HEK293 (cell line): ENCODE data around the gene CEP295NL.
A peak's percentile ranks its signal among the peaks of the same experiment; 100 is the strongest.

Source experiments
- CTCF ChIA-PET: fragments of 350-600 bp; formaldehyde crosslinking; extraction: SDS; loops from one replicate; lab custom pipeline; 2021; ENCODE audit warnings: antibody characterized with exemption; lab: Yijun Ruan, JAX
- POLR2A ChIA-PET: fragments of 300-600 bp; formaldehyde crosslinking; extraction: SDS; loops from one replicate; lab custom pipeline; 2020; ENCODE audit warnings: antibody characterized with exemption, inconsistent platforms; lab: Yijun Ruan, JAX
- H3K27ac ChIP-seq: fragments of 200-500 bp; sonication (Bioruptor generic); 2 replicates; pipeline ENCODE4 v1.5.1; 2014; ENCODE audit warnings: low read depth, low read length, control low read depth, inconsistent platforms; ENCODE audit errors: extremely low read depth
- H3K36me3 ChIP-seq, 2 experiments: fragments of 200-500 bp in 1 of 2; sonication (Bioruptor generic) in 1 of 2; 1 replicate in 1 of 2; 2 replicates in 1 of 2; pipeline ENCODE4 v1.5.1; 2014 to 2017; ENCODE audit warnings: inconsistent platforms in 2 of 2, low read length in 2 of 2; ENCODE audit not compliant: control insufficient read depth in 2 of 2, insufficient read depth in 1 of 2
- H3K4me1 ChIP-seq: fragments of 200-500 bp; sonication (Bioruptor generic); 2 replicates; pipeline ENCODE4 v1.5.1; 2014; ENCODE audit warnings: mild to moderate bottlenecking, low read length, inconsistent platforms; ENCODE audit not compliant: control insufficient read depth, insufficient read depth
- H3K4me3 ChIP-seq: 2 replicates; pipeline ENCODE4 v1.5.1; 2011; ENCODE audit warnings: low read depth, mild to moderate bottlenecking, control low read depth, low read length, moderate library complexity
- H3K9me3 ChIP-seq: fragments of 200-500 bp; sonication (Bioruptor generic); 2 replicates; pipeline ENCODE4 v1.5.1; 2014; ENCODE audit warnings: low read depth, low read length, inconsistent platforms; ENCODE audit not compliant: control insufficient read depth, insufficient read depth
- BCL11B ChIP-seq: fragments of 450-650 bp; formaldehyde crosslinking; IDR thresholded peaks from 2 replicates; pipeline ENCODE4 v1.5.1; 2016; ENCODE audit warnings: low read depth, missing biosample characterization, missing genetic modification characterization
- GLIS1 ChIP-seq: fragments of 450-650 bp; formaldehyde crosslinking; IDR thresholded peaks from 2 replicates; pipeline ENCODE4 v1.5.1; 2016; ENCODE audit warnings: missing biosample characterization, missing genetic modification characterization
- GLIS2 ChIP-seq: fragments of 450-650 bp; formaldehyde crosslinking; IDR thresholded peaks from 2 replicates; pipeline ENCODE4 v1.5.1; 2016; ENCODE audit warnings: missing biosample characterization, missing genetic modification characterization
- KLF7 ChIP-seq: fragments of 450-650 bp; formaldehyde crosslinking; IDR thresholded peaks from 2 replicates; pipeline ENCODE4 v1.5.1; 2016; ENCODE audit warnings: missing biosample characterization, missing genetic modification characterization, borderline replicate concordance
- KLF9 ChIP-seq: fragments of 450-650 bp; formaldehyde crosslinking; IDR thresholded peaks from 2 replicates; pipeline ENCODE4 v1.5.1; 2016; ENCODE audit warnings: missing biosample characterization, missing genetic modification characterization, low read depth
- SCRT2 ChIP-seq: fragments of 450-650 bp; formaldehyde crosslinking; IDR thresholded peaks from 2 replicates; pipeline ENCODE4 v1.5.1; 2016; ENCODE audit warnings: missing biosample characterization, missing genetic modification characterization
- SP2 ChIP-seq: fragments of 450-650 bp; formaldehyde crosslinking; IDR thresholded peaks from 2 replicates; pipeline ENCODE4 v1.5.1; 2016; ENCODE audit warnings: missing biosample characterization, missing genetic modification characterization
- ZBTB44 ChIP-seq: fragments of 450-650 bp; IDR thresholded peaks from 2 replicates; pipeline ENCODE4 v1.5.1; 2018; ENCODE audit warnings: missing biosample characterization, mild to moderate bottlenecking, missing genetic modification characterization
- ZFHX2 ChIP-seq: fragments of 450-650 bp; formaldehyde crosslinking; conservative IDR thresholded peaks from 2 replicates; pipeline ENCODE4 v1.5.1; 2016; ENCODE audit warnings: missing biosample characterization, missing genetic modification characterization
- ZNF175 ChIP-seq: fragments of 450-650 bp; formaldehyde crosslinking; IDR thresholded peaks from 2 replicates; pipeline ENCODE4 v1.5.1; 2016; ENCODE audit warnings: missing biosample characterization, missing genetic modification characterization
- ZNF202 ChIP-seq: fragments of 450-650 bp; formaldehyde crosslinking; IDR thresholded peaks from 2 replicates; pipeline ENCODE4 v1.5.1; 2016; ENCODE audit warnings: missing biosample characterization, missing genetic modification characterization, borderline replicate concordance
- ZNF335 ChIP-seq: fragments of 450-650 bp; formaldehyde crosslinking; conservative IDR thresholded peaks from 2 replicates; pipeline ENCODE4 v1.5.1; 2016; ENCODE audit warnings: missing biosample characterization, missing genetic modification characterization
- ZNF366 ChIP-seq: fragments of 450-650 bp; formaldehyde crosslinking; conservative IDR thresholded peaks from 2 replicates; pipeline ENCODE4 v1.5.1; 2016; ENCODE audit warnings: missing biosample characterization, missing genetic modification characterization
- ZNF391 ChIP-seq: fragments of 450-650 bp; formaldehyde crosslinking; IDR thresholded peaks from 2 replicates; pipeline ENCODE4 v1.5.1; 2016; ENCODE audit warnings: low read depth, missing biosample characterization, missing genetic modification characterization, borderline replicate concordance
- ZNF514 ChIP-seq: fragments of 450-650 bp; formaldehyde crosslinking; IDR thresholded peaks from 2 replicates; pipeline ENCODE4 v1.5.1; 2016; ENCODE audit warnings: missing biosample characterization, missing genetic modification characterization
- ZNF548 ChIP-seq: fragments of 450-650 bp; formaldehyde crosslinking; IDR thresholded peaks from 2 replicates; pipeline ENCODE4 v1.5.1; 2016; ENCODE audit warnings: missing biosample characterization, missing genetic modification characterization
- ZNF596 ChIP-seq: fragments of 450-650 bp; IDR thresholded peaks from 2 replicates; pipeline ENCODE4 v1.5.0; 2018; ENCODE audit warnings: missing biosample characterization, mild to moderate bottlenecking, missing genetic modification characterization, moderate library complexity
- ZNF600 ChIP-seq: fragments of 450-650 bp; formaldehyde crosslinking; IDR thresholded peaks from 2 replicates; pipeline ENCODE4 v1.5.1; 2016; ENCODE audit warnings: missing biosample characterization, missing genetic modification characterization
- ZSCAN30 ChIP-seq: fragments of 450-650 bp; IDR thresholded peaks from 2 replicates; pipeline ENCODE4 v1.5.1; 2018; ENCODE audit warnings: missing biosample characterization, mild to moderate bottlenecking, missing genetic modification characterization, moderate library complexity
- TF ChIP-seq, protein P1 (sequence below): fragments of 450-650 bp; formaldehyde crosslinking; IDR thresholded peaks from 2 replicates; pipeline ENCODE4 v1.5.1; 2016; ENCODE audit warnings: missing biosample characterization, missing genetic modification characterization
- TF ChIP-seq, protein P2 (sequence below): fragments of 450-650 bp; formaldehyde crosslinking; IDR thresholded peaks from 2 replicates; pipeline ENCODE4 v1.5.1; 2016; ENCODE audit warnings: missing biosample characterization, missing genetic modification characterization
- TF ChIP-seq, protein P3 (sequence below): fragments of 450-650 bp; formaldehyde crosslinking; IDR thresholded peaks from 2 replicates; pipeline ENCODE4 v1.5.1; 2016; ENCODE audit warnings: missing biosample characterization, missing genetic modification characterization

Gene CEP295NL

DNA sequence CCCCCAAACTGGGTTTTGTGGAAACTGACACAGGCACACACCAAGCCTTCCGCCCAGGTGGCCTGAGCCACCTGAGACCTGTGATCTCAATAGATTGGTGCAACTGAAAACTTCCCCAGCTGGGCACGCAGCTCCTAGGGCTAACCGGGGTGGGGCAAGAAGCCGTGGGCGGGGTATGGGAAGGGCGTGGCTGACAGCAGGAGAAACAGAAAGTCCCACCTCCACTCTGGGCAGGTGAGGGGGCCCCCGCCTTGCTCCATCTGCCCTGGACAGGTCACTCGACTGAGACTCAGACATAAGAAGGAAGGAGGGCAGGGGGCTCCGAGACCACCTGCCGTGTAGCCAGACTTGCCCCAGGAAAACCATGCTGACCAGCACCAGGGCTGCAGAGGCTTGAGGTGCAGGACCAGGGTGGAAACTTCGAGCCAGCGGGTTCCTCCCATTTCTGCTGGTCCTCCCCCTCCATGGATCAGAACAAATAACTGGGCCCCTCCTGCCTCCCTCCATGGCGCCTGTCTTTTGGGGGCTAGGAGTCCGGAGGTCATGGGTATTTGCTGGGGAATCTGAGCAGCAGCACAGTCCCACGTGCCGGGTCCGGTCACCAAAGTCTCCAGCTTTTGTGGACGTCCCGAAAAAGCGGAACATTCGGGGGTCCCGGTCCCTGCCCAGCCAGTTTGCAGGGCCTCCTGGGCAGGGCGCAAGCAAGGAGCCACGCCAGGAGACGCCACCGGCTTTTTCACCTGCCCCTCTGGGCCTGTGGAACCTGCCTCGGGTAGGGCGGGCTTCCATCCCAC lies 20.9 kb upstream of the CEP295NL start (continued):
- TF ChIP-seq ZBTB44 (tag by site-specific recombination) (no peak), ZNF366 (tag by site-specific recombination) (peak; percentile 43), ZNF335 (tag by site-specific recombination) (0 out of 2 replicates have a peak, but pooled peaks have one; percentile 11), ZNF548 (tag by site-specific recombination) (no peak), KLF7 (tag by site-specific recombination) (0 out of 2 replicates have a peak, but pooled peaks have one; percentile 44), ZSCAN30 (no peak), SP2 (tag by site-specific recombination) (peak; percentile 31), GLIS2 (tag by site-specific recombination) (peak; percentile 62; the same call in 1 of the 2 replicates), ZNF175 (tag by site-specific recombination) (no peak), ZNF600 (tag by site-specific recombination) (0 out of 2 replicates have a peak, but pooled peaks have one; percentile 18), ZNF391 (tag by site-specific recombination) (0 out of 2 replicates have a peak, but pooled peaks have one; percentile 17), ZFHX2 (tag by site-specific recombination) (peak; percentile 46; the same call in 1 of the 2 replicates)
- TF ChIP-seq, protein P1, sequence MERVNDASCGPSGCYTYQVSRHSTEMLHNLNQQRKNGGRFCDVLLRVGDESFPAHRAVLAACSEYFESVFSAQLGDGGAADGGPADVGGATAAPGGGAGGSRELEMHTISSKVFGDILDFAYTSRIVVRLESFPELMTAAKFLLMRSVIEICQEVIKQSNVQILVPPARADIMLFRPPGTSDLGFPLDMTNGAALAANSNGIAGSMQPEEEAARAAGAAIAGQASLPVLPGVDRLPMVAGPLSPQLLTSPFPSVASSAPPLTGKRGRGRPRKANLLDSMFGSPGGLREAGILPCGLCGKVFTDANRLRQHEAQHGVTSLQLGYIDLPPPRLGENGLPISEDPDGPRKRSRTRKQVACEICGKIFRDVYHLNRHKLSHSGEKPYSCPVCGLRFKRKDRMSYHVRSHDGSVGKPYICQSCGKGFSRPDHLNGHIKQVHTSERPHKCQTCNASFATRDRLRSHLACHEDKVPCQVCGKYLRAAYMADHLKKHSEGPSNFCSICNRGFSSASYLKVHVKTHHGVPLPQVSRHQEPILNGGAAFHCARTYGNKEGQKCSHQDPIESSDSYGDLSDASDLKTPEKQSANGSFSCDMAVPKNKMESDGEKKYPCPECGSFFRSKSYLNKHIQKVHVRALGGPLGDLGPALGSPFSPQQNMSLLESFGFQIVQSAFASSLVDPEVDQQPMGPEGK (tag by site-specific recombination) = peak; percentile 46
- TF ChIP-seq, protein P2, sequence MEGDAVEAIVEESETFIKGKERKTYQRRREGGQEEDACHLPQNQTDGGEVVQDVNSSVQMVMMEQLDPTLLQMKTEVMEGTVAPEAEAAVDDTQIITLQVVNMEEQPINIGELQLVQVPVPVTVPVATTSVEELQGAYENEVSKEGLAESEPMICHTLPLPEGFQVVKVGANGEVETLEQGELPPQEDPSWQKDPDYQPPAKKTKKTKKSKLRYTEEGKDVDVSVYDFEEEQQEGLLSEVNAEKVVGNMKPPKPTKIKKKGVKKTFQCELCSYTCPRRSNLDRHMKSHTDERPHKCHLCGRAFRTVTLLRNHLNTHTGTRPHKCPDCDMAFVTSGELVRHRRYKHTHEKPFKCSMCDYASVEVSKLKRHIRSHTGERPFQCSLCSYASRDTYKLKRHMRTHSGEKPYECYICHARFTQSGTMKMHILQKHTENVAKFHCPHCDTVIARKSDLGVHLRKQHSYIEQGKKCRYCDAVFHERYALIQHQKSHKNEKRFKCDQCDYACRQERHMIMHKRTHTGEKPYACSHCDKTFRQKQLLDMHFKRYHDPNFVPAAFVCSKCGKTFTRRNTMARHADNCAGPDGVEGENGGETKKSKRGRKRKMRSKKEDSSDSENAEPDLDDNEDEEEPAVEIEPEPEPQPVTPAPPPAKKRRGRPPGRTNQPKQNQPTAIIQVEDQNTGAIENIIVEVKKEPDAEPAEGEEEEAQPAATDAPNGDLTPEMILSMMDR (tag by site-specific recombination) = no peak
- TF ChIP-seq, all 188 proteins: peak for 15

- Histone ChIP-seq H3K27ac (no peak overlapping the region), H3K4me3 (no peak overlapping the region), H3K4me1 (peaks cover 5% of the 10 kb centered on the region), H3K36me3 (no peaks in the 10 kb centered on the region), H3K9me3 (no peaks in the 10 kb centered on the region)
- CTCF ChIA-PET = interaction anchor here (0.6 to 1.5 kb wide), 3 partner anchors 28 to 57 kb away, joined by 3 read pairs; no protein-coding TSS in a partner anchor
- POLR2A ChIA-PET = interaction anchor here (0.6 to 2.9 kb wide), 5 partner anchors 12 to 82 kb away, joined by 3 to 15 read pairs (median 3); no protein-coding TSS in a partner anchor
- TF ChIP-seq GLIS1 (tag by site-specific recombination) (no peak), SCRT2 (tag by site-specific recombination) (no peak), ZNF596 (tag by site-specific recombination) (no peak), ZNF514 (no peak), BCL11B (tag by site-specific recombination) (no peak), ZNF366 (tag by site-specific recombination) (no peak), KLF9 (no peak), ZNF202 (tag by site-specific recombination) (no peak)
- TF ChIP-seq, protein P3, sequence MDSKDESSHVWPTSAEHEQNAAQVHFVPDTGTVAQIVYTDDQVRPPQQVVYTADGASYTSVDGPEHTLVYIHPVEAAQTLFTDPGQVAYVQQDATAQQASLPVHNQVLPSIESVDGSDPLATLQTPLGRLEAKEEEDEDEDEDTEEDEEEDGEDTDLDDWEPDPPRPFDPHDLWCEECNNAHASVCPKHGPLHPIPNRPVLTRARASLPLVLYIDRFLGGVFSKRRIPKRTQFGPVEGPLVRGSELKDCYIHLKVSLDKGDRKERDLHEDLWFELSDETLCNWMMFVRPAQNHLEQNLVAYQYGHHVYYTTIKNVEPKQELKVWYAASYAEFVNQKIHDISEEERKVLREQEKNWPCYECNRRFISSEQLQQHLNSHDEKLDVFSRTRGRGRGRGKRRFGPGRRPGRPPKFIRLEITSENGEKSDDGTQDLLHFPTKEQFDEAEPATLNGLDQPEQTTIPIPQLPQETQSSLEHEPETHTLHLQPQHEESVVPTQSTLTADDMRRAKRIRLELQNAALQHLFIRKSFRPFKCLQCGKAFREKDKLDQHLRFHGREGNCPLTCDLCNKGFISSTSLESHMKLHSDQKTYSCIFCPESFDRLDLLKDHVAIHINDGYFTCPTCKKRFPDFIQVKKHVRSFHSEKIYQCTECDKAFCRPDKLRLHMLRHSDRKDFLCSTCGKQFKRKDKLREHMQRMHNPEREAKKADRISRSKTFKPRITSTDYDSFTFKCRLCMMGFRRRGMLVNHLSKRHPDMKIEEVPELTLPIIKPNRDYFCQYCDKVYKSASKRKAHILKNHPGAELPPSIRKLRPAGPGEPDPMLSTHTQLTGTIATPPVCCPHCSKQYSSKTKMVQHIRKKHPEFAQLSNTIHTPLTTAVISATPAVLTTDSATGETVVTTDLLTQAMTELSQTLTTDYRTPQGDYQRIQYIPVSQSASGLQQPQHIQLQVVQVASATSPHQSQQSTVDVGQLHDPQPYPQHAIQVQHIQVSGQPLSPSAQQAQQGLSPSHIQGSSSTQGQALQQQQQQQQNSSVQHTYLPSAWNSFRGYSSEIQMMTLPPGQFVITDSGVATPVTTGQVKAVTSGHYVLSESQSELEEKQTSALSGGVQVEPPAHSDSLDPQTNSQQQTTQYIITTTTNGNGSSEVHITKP (tag by site-specific recombination) = no peak
Observed at GRCh38 chr17:78922816-78923498, 20.0 kb upstream of the CEP295NL start.
